GM19328 (cell line): Measurements from ENCODE around the gene KIF6.

Experiments used
- ATAC-seq: cut with Tn5 transposase; IDR thresholded peaks from one replicate; pipeline ENCODE4 v1.9.1; 2021; ENCODE audit warnings: mild to moderate bottlenecking, moderate library complexity; ENCODE audit not compliant: unreplicated experiment

KIF6 gene

DNA sequence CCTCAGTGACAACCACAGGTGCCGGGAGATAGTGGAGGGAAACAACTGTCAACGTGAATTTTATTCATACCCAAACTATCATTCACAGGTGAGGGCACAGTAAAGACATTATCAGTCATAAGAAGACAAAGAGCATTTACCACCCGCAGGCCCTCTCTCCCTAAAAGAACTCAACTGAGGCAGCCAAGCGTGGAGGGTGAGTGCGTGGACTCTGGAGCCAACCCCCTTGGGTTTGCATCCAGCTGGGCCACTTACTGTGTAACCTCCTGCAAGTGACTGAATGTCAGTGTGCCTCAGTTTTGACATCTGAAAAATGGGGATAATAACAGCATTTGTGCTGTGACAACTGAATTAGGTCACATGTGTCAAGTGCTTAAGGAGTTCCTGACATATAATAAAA, 332.1 kb downstream of the KIF6 start:
- no peak for ATAC-seq

- ATAC-seq: no peak
Measured at GRCh38 chr6:39391182-39391581, 334.0 kb downstream of the KIF6 start.

GRCh38 chr6:39389484-39389767, 335.8 kb downstream of the KIF6 start:
- ATAC-seq: no peak

GRCh38 chr6:39388606-39389483, 336.4 kb downstream of the KIF6 start:
- ATAC-seq: no peak

GRCh38 chr6:39387785-39388184, 337.4 kb downstream of the KIF6 start:
- no peak for ATAC-seq

DNA sequence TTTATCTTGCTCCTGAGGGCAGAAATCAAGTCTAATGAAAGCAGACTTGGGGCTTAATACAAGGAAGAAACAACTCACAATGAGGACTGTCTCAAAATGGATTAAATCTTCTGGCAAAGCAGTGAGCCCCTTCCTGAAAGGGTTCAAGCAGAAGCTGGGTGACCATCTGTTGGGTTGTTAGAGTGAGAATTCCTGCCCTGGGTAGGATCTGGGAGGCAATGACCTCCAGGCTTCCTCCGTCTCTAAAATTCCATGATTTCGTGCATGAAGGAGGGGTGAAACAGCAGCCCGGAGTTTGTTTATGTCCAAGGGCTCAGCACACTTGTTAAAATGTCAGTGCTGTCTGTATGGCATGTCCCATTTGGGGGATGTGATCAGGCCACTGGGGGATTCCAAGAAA, 338.7 kb downstream of the KIF6 start:
- ATAC-seq: no peak

DNA sequence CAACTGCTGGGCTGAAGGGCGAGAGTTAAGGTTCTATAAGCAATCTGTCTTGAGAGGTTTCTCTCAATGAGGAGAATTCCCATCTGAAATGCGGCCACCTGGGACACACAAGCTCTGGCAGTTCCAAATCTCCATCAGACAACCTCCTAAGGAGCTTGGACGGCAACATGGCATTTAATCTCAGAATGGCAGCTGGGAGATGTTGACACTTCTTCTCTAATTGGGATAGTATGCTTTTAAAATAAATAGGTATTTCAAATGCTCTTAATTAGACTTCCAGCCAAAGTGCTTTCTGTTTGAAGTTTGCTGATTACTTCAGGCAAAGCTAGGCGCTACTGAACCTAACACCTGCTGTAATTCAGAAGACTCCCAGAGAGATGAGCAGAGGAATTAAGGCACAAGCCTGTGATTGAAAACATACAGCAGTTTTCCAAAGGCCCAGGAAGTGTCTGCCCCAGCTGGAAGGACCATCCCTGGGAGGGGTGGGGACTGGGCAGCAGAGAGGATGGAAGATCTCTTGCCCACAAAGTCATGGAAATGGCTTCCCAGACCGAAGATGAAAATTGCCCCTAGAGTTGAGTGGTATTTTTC, 343.6 kb downstream of the KIF6 start:
- no peak for ATAC-seq

DNA sequence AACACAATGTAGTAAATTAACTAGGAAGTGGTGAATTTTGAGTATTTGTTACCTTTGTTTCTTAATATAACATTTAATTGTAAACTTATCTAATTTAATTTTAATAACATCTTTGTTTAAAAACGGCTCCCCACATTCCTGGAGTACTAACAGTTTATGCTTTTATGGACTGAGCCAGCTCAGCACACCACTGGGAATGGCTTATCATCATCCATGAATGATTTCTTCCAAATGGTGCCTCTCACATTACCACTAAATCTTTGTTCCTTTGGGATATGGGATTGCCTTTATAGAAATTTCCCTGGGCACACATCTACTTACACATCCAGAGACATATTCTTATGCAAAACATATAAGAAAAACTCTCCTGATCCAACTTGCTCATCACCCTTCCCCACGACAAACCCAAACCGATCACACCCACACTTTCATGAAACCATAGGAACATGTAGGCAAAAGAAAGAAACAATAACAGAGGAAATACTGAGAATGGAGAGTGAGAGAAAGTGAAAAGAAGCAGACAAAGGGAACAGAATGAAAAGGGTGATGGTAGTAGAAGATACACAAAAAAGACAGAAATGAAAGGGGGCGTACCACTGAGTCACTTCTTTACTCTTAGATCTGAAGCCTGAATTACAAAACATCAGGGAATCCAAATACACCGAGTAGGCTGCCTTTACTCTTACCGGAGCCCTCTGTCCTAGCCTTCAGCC, 344.2 kb downstream of the KIF6 start:
- ATAC-seq: no peak

DNA sequence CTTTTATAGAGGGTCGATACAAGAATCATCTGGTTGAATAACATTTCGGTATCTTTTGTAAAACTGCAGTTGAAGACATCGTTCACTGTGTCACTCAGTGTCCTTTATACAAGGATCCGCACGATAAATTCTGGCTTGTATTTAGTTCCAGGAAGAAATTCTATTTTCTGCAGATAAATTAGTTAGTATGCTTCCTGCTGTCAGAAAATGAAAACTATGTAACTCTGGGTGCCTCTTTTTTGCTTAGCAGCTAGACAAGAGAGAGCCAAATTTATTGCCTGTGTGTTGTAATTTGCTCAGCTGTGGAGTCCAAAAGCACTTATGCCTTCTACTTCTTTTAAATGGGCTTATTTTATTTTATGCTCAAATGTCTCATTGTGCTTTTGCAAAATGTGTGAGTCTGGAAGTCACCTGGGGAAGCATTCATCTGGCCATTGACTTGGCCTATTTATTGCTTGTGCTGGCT, 346.2 kb downstream of the KIF6 start:
- ATAC-seq: no peak

GRCh38 chr6:39378175-39378959, 346.8 kb downstream of the KIF6 start:
- no peak for ATAC-seq

DNA sequence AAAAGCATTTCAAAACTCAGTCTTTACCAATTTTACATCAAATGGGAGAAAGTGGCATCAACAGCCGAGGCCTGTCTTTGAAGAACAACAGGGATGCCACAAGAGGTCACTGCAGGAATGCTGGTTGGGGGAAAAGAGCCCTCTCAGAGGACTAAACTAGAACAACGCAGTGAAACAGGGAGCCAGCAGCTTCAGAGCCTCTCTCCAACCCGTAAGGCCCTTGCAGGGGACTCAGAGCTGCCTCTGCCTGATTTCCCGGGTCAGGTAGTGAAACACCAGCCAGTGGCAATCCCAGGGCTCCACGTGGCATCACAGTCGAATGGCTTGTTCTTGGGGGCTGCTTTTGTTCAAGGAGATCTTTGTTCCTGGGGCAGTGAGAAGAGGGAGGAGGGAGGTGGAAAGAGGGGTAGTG, 347.7 kb downstream of the KIF6 start:
- no peak for ATAC-seq

DNA sequence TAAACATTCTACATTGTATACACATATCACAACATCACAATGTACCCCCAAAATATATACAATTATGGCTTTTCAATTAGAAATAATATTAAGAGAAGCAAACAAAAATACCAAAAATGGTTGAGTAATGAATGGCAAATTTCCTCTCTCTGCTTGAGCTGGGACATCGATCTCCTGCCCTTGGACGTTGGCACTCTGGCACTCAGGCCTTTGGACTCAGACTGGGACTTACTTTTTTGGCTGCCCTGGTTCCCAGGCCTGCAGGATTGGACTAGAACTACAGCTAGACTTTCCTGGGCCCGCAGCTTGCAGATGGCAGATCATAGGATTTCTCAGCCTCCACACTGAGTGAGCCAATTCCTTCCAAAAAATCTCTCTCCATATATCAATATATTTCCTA, 349.8 kb downstream of the KIF6 start:
- no peak for ATAC-seq

DNA sequence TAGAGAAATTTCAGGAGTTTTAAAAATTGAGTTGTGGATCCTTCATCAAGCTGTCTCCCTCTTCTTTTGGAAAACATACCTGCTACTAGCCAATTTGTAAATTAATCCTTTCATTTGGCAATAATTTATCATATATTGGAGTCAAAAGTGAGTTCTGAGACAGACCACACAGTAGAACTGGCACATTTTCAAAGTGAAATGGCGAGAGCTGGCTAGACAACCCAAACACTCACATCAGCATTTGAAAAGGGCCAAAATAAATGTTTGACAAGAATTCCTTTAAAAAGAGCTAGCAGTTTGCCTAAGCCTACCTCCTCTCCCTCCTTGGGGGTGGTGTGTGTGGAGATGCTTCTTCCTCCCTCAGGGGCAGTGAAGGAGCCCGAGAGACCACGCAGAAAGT, 354.8 kb downstream of the KIF6 start:
- ATAC-seq: no peak

- ATAC-seq: no peak
Measured at GRCh38 chr6:39369987-39370386, 355.2 kb downstream of the KIF6 start.

- ATAC-seq: no peak
Measured at GRCh38 chr6:39367700-39368099, 357.5 kb downstream of the KIF6 start.

DNA sequence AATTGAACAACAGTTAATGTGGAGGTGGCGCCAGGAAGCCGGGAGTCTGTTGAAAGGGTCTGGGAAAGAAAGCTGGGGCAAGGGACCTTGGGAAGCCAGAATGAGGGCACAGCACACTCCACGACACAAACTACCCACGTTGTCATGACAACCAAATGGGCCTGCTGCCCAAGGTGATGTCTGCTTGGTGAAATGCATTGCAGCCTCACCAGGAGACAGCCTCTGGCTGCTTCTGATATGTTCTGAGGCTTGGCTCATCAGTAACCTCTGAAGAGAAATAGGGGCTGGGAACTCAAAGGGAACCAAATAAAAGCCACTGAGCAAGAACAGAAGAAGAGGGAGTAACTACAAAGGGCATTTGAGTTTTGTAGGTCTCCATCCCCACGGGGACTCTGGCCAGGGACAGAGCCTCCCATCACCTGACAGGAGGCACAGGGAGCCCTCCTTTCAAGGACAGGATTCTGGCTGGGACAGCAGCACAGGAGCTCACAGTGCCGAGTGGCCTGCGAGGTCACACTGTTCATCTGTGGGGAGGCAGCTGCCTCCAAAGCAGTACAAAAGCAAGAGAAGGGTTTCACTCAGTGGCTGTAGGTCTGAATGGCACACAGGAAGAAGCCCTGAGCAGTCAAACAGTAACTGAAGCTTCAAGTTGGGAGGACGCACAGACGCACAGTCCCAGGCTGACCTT, 358.1 kb downstream of the KIF6 start:
- ATAC-seq: no peak

DNA sequence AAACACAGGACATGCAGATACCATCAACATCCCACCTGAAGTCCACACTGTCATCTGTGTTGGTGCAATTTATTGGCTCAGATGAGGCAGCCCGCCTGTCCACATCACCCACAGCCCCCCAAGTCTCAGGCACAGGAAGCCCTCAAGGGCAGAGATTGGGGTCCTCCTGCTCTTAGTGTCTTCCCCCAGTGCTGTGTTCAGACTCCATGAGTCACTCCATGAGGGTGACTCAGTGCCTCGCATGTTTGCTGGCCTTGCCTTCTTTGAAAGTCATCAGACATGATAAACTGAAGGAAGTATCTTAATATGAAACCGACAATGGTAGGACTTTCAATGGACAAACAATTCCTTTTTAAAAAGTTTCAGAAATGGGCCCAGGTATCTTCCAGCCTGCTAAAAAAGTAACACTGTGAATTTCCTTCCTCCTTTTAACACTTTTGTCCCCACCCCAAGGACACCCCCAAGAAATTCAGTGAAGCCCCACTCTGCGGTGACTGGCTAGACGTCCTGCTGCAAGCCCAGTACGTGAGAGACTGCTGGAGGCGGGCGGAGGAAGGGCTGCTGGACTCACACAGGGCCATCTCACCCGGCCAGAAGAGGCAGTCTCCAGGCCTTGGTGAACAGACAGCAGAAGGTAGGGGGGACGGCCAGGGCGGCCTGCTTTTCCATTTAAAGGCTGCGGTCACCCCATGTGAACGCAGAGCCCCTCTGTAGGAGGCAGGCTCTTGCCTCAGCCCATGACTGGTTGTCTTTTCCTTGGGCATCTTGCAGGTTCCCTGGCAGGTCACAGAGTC, 359.7 kb downstream of the KIF6 start:
- no peak for ATAC-seq

DNA sequence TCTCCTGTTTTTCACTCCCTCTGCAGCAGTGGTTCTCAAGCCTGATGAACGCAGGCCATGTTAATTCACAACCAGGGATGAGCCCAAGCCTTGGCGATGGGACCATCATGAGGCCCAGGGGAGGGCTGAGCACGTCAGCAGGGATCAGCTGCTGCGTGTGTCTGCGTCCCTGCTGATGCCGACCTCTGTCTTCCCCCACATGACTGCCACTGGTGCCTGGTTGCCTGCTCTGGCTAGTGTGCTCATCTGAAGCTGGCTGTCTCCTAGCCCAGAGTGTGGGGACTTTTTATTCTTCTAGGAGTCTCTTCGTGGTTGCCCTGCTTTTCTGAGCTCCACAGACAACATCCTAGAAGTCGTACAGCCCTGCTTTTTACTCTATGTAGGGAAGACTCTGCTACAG, 361.9 kb downstream of the KIF6 start:
- no peak for ATAC-seq

DNA sequence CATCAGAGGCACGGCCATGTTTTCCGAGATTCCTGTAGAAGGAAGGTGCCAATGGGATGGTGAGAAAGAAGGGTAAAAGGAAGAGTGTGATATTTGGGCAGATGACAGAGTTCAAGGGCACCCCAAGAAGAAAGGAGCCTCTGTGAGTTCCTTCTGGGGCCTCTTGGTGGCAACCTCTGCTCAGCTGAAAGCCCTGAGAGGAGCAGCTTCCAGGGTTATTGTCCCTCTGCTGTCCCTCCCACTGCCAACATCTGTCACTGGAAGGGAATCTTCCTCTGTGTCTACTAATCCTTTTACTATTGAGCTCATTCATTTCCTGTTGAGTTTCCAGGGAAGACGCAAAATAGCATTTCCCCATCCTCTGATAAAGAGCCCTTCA, 362.7 kb downstream of the KIF6 start:
- no peak for ATAC-seq
